ENCODE results near the gene SLAMF7. TPM values are rescaled to one million over a fixed set of nuclear protein-coding genes. Genes with fewer than 3 reads are reported as not detected.

The SLAMF7 gene
- total and polyA plus RNA-seq, 3 donors from 2014 or later = 0.68 to 5.1 TPM; not detected in 1

- WGBS, 2 donors = 80% methylated on average over 7 of the region's 7 CpGs
- no peaks in the 10 kb centered on the region for H3K36me3 ChIP-seq (ENCODE audit: low read depth, missing control alignments)
- H3K9me3 ChIP-seq = no peaks in the 10 kb centered on the region
- no peak for TF ChIP-seq CTCF (IDR thresholded peaks at IDR 0.05)
- TF ChIP-seq POLR2A (IDR thresholded peaks at IDR 0.05) = no peak
- H3K4me1 ChIP-seq = no peaks in the 10 kb centered on the region
- intact Hi-C loops (cut with DNase I; ENCODE audit: low total_unique reads) = no loop called here
- no peak overlapping the region for H3K27ac ChIP-seq
- H3K27me3 ChIP-seq = no peaks in the 10 kb centered on the region
- no peak overlapping the region for H3K4me3 ChIP-seq
- DNase-seq = no peak
These were observed 5.3 kb downstream of the SLAMF7 start for GRCh38 chr1:160744199-160744851.

DNA sequence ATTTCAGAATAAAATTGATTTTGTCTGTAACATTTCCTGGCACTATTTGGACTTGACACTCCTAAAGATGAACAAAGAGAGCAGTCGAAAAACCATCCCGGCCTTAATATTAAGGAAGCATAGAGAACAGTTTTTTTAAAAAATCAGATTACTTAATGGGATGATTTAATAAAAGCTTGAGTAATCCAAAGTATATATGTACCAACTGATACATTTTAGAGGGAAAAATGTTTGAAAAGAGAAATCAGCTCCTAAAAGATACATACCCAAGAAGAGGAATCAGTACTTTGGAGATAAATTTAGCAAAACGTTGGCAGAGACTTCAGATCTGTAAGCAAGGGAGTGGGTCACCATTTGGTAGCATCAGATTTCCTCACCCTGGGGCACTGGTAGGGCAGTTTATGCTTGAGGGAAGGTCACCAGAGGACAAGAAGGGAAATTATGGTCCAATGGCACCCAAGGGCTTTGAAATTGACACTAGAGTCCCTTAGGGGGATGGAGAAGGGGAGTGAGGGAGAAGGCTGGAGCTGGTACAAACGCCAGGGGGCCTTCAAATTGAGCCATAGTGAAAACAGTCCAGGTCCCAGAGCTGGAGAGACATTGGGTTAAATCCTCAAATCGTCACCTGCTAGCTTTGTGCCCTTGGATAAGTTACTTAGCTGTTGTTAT, 5.9 kb downstream of the SLAMF7 start:
- Histone ChIP-seq H3K9me3 (no peaks in the 10 kb centered on the region), H3K27ac (no peak overlapping the region), H3K27me3 (no peaks in the 10 kb centered on the region), H3K4me1 (no peaks in the 10 kb centered on the region), H3K4me3 (no peak overlapping the region), H3K36me3 (ENCODE audit: low read depth, missing control alignments) (no peaks in the 10 kb centered on the region)
- DNase-seq = no peak
- intact Hi-C loops (cut with DNase I; ENCODE audit: low total_unique reads) = no loop called here
- TF ChIP-seq CTCF (IDR thresholded peaks at IDR 0.05) = no peak
- TF ChIP-seq POLR2A (IDR thresholded peaks at IDR 0.05) = no peak
- WGBS, 2 donors = 72 to 76% methylated on average over 5 of the region's 5 CpGs

GRCh38 chr1:160745551-160745950, 6.5 kb downstream of the SLAMF7 start:
- 51 to 60% methylated on average over 1 of the region's 1 CpG for WGBS, 2 donors
- intact Hi-C loops (cut with DNase I; ENCODE audit: low total_unique reads) = no loop called here
- no peak for TF ChIP-seq CTCF (IDR thresholded peaks at IDR 0.05)
- TF ChIP-seq POLR2A (IDR thresholded peaks at IDR 0.05) = no peak

DNA sequence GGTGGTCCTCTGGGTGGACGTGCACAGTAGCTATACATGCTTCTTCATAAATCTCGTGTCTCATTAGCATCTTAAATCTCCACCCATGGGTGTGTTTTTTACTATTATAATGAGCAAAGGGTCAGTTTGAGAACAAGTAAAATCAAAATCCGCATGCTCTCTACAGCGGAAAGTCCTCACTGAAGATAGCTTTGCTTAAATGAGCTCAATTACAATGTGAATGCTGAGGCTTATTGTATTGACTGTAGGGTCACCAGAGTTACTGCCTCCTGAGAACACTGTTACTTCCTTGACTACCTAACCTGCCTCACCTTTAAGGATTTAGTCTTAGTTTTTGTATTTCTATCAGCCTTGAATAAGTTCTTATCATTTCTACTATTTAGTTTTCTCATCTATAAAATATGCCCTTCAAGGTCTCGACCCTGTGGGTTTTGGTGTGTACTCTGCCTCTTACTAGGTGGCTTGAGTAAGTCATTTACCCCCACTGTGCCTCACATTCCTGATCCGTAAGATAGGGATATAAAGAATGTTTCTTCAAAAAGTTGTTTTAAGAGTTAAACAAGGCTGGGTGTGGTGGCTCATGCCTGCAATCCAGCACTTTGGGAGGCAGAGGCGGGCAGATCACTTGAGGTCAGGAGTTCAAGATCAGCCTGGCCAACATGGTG, 7.9 kb downstream of the SLAMF7 start:
- DNase-seq = no peak
- H3K27me3 ChIP-seq = no peaks in the 10 kb centered on the region
- no peaks in the 10 kb centered on the region for H3K36me3 ChIP-seq (ENCODE audit: low read depth, missing control alignments)
- TF ChIP-seq POLR2A (IDR thresholded peaks at IDR 0.05) (no peak), CTCF (IDR thresholded peaks at IDR 0.05) (no peak)
- no peak overlapping the region for H3K27ac ChIP-seq
- no peak overlapping the region for H3K4me3 ChIP-seq
- intact Hi-C loops (cut with DNase I; ENCODE audit: low total_unique reads) = no loop called here
- 91 to 93% methylated on average over 7 of the region's 7 CpGs for WGBS, 2 donors
- no peaks in the 10 kb centered on the region for H3K9me3 ChIP-seq
- H3K4me1 ChIP-seq = no peaks in the 10 kb centered on the region

More at GRCh38 chr1:160745551-160745950, 6.5 kb downstream of the SLAMF7 start:
- no peak overlapping the region for H3K27ac ChIP-seq
- no peak for DNase-seq
- H3K36me3 ChIP-seq (ENCODE audit: low read depth, missing control alignments) = no peaks in the 10 kb centered on the region
- no peaks in the 10 kb centered on the region for H3K27me3 ChIP-seq
- no peak overlapping the region for H3K4me3 ChIP-seq
- no peaks in the 10 kb centered on the region for H3K4me1 ChIP-seq
- H3K9me3 ChIP-seq = no peaks in the 10 kb centered on the region
